IgD-negative memory B cell (primary cell): ENCODE results near the gene CASP12. TPM values are rescaled to one million over a fixed set of nuclear protein-coding genes. Genes with fewer than 3 reads are reported as not detected.
"Not testable (repeated sequence)": the region's sequence is repeated elsewhere in the genome, so short reads cannot be mapped to it uniquely, and the experiment has no call there.

Experiments
- H3K27ac Mint-ChIP-seq, 3 donors: one replicate each; pipeline ENCODE4 v1.8.0; 2020 to 2022; ENCODE audit warnings: mild to moderate bottlenecking in 3 of 3, mixed read lengths in 3 of 3, moderate library complexity in 1 of 3
- H3K27me3 Mint-ChIP-seq: one replicate; pipeline ENCODE4 v1.8.0; 2021; ENCODE audit warnings: mixed read lengths
- H3K36me3 Mint-ChIP-seq: one replicate; pipeline ENCODE4 v1.8.0; 2020; ENCODE audit warnings: mild to moderate bottlenecking, mixed read lengths
- H3K4me1 Mint-ChIP-seq, 3 donors: one replicate each; pipeline ENCODE4 v1.8.0; 2020 to 2022; ENCODE audit warnings: mixed read lengths in 3 of 3, mild to moderate bottlenecking in 1 of 3
- H3K4me3 Mint-ChIP-seq, 4 donors: one replicate each; pipeline ENCODE4 v1.8.0; 2020 to 2022; ENCODE audit warnings: mild to moderate bottlenecking in 4 of 4, mixed read lengths in 4 of 4, moderate library complexity in 3 of 4
- H3K9me3 Mint-ChIP-seq, 3 donors: one replicate each; pipeline ENCODE4 v1.8.0; 2020 to 2021; ENCODE audit warnings: mixed read lengths in 3 of 3, mild to moderate bottlenecking in 1 of 3
- polyA plus RNA-seq: library from polyadenylated mRNA; unstranded; fragments of 300-500 nt; fragmentation: Illumina TruSeq; gene quantifications from one replicate; pipeline ENCODE4 v1.2.3, GENCODE V29; 2021

CASP12 gene
- not detected for polyA plus RNA-seq

GRCh38 chr11:104897891-104898684, at the start of gene CASP12:
Gene CASP12 (minus strand): TSS chr11:104898460.
- Mint-ChIP-seq H3K27ac (peak within 1 kb of the TSS in 2 of 3 donors; percentile 63 to 86), H3K27me3 (no peaks in the 10 kb centered on the region), H3K4me3 (peak within 1 kb of the TSS; percentile 51 to 88 (median 74)), H3K36me3 (no peaks in the 10 kb centered on the region), H3K9me3 (peaks cover 0 to 3% (median 0%) of the 10 kb centered on the region in 3 donors), H3K4me1 (peaks cover 21 to 39% (median 29%) of the 10 kb centered on the region in 3 donors)

GRCh38 chr11:104946907-104947306, 48.6 kb upstream of the CASP12 start:
- H3K27me3 Mint-ChIP-seq, result no peaks in the 10 kb centered on the region
- peaks cover 5 to 15% (median 12%) of the 10 kb centered on the region in 3 donors for H3K4me1 Mint-ChIP-seq
- H3K9me3 Mint-ChIP-seq, result peaks cover 0 to 2% (median 0%) of the 10 kb centered on the region in 3 donors
- H3K36me3 Mint-ChIP-seq, result peaks cover 15% of the 10 kb centered on the region
- no peak overlapping the region for H3K27ac Mint-ChIP-seq
- no peak overlapping the region for H3K4me3 Mint-ChIP-seq

- peaks cover 0 to 2% (median 0%) of the 10 kb centered on the region in 3 donors for H3K9me3 Mint-ChIP-seq
- peaks cover 10% of the 10 kb centered on the region for H3K36me3 Mint-ChIP-seq
- no peak overlapping the region for H3K27ac Mint-ChIP-seq
- no peaks in the 10 kb centered on the region for H3K27me3 Mint-ChIP-seq
- no peak overlapping the region for H3K4me3 Mint-ChIP-seq
- H3K4me1 Mint-ChIP-seq, result peaks cover 8 to 19% (median 14%) of the 10 kb centered on the region in 3 donors
Measured at GRCh38 chr11:104944076-104944475, 45.8 kb upstream of the CASP12 start.

- H3K9me3 Mint-ChIP-seq, result peaks cover 0 to 2% (median 0%) of the 10 kb centered on the region in 3 donors
- peaks cover 8 to 19% (median 14%) of the 10 kb centered on the region in 3 donors for H3K4me1 Mint-ChIP-seq
- H3K36me3 Mint-ChIP-seq, result peaks cover 9% of the 10 kb centered on the region
- H3K27me3 Mint-ChIP-seq, result no peaks in the 10 kb centered on the region
- H3K4me3 Mint-ChIP-seq, result no peak overlapping the region
- no peak overlapping the region for H3K27ac Mint-ChIP-seq
Measured at GRCh38 chr11:104943561-104943960, 45.3 kb upstream of the CASP12 start.

GRCh38 chr11:104934594-104934993, 36.3 kb upstream of the CASP12 start:
- Mint-ChIP-seq H3K36me3 (peaks cover 8% of the 10 kb centered on the region), H3K27ac (peak overlapping the region; percentile 18 to 80 (median 59)), H3K4me3 (peak overlapping the region; percentile 15 to 80 (median 70)), H3K4me1 (peaks cover 49 to 61% (median 53%) of the 10 kb centered on the region in 3 donors), H3K9me3 (peaks cover 6 to 16% (median 10%) of the 10 kb centered on the region in 3 donors), H3K27me3 (no peaks in the 10 kb centered on the region)

- H3K27ac Mint-ChIP-seq, result peak overlapping the region in 1 of 3 donors; percentile 18
- not testable (repeated sequence) for H3K27me3 Mint-ChIP-seq, H3K36me3 Mint-ChIP-seq
- H3K4me3 Mint-ChIP-seq, result peak overlapping the region; percentile 15 to 80 (median 70)
- H3K9me3 Mint-ChIP-seq, result peaks cover 7 to 21% (median 10%) of the 10 kb centered on the region in 3 donors
- peaks cover 49 to 65% (median 54%) of the 10 kb centered on the region in 3 donors for H3K4me1 Mint-ChIP-seq
Measured at GRCh38 chr11:104934073-104934472, 35.8 kb upstream of the CASP12 start.

- Mint-ChIP-seq H3K4me1 (peaks cover 31 to 56% (median 45%) of the 10 kb centered on the region in 3 donors), H3K9me3 (peaks cover 8 to 28% (median 11%) of the 10 kb centered on the region in 3 donors), H3K36me3 (peaks cover 15% of the 10 kb centered on the region), H3K4me3 (no peak overlapping the region), H3K27me3 (no peaks in the 10 kb centered on the region), H3K27ac (no peak overlapping the region)
Measured at GRCh38 chr11:104928811-104929210, 30.6 kb upstream of the CASP12 start.

GRCh38 chr11:104926771-104927611, 28.7 kb upstream of the CASP12 start:
- no peak overlapping the region for H3K27ac Mint-ChIP-seq
- peaks cover 6 to 24% (median 11%) of the 10 kb centered on the region in 3 donors for H3K9me3 Mint-ChIP-seq
- no peaks in the 10 kb centered on the region for H3K27me3 Mint-ChIP-seq
- H3K4me3 Mint-ChIP-seq, result no peak overlapping the region
- H3K36me3 Mint-ChIP-seq, result peaks cover 20% of the 10 kb centered on the region
- H3K4me1 Mint-ChIP-seq, result peaks cover 28 to 52% (median 37%) of the 10 kb centered on the region in 3 donors

GRCh38 chr11:104925850-104926249, 27.6 kb upstream of the CASP12 start:
- H3K36me3 Mint-ChIP-seq, result peaks cover 20% of the 10 kb centered on the region
- no peak overlapping the region for H3K27ac Mint-ChIP-seq
- no peak overlapping the region for H3K4me3 Mint-ChIP-seq
- peaks cover 6 to 24% (median 11%) of the 10 kb centered on the region in 3 donors for H3K9me3 Mint-ChIP-seq
- H3K27me3 Mint-ChIP-seq, result no peaks in the 10 kb centered on the region
- H3K4me1 Mint-ChIP-seq, result peaks cover 23 to 52% (median 33%) of the 10 kb centered on the region in 3 donors

- peak overlapping the region; percentile 85 to 95 (median 88) for H3K4me3 Mint-ChIP-seq
- H3K27me3 Mint-ChIP-seq, result no peaks in the 10 kb centered on the region
- H3K9me3 Mint-ChIP-seq, result peaks cover 0 to 1% (median 0%) of the 10 kb centered on the region in 3 donors
- peak overlapping the region; percentile 19 to 97 (median 91) for H3K27ac Mint-ChIP-seq
- H3K4me1 Mint-ChIP-seq, result peaks cover 41 to 63% (median 54%) of the 10 kb centered on the region in 3 donors
- peaks cover 4% of the 10 kb centered on the region for H3K36me3 Mint-ChIP-seq
Measured at GRCh38 chr11:104918113-104918824, 20.0 kb upstream of the CASP12 start.

GRCh38 chr11:104917271-104918112, 19.2 kb upstream of the CASP12 start:
- Mint-ChIP-seq H3K27ac (peak overlapping the region; percentile 19 to 97 (median 91)), H3K4me3 (peak overlapping the region; percentile 85 to 95 (median 88)), H3K36me3 (no peaks in the 10 kb centered on the region), H3K4me1 (peaks cover 37 to 59% (median 53%) of the 10 kb centered on the region in 3 donors), H3K9me3 (peaks cover 0 to 1% (median 0%) of the 10 kb centered on the region in 3 donors), H3K27me3 (no peaks in the 10 kb centered on the region)

GRCh38 chr11:104916442-104916841, 18.2 kb upstream of the CASP12 start:
- Mint-ChIP-seq H3K36me3 (no peaks in the 10 kb centered on the region), H3K4me1 (peaks cover 28 to 48% (median 42%) of the 10 kb centered on the region in 3 donors), H3K4me3 (peak overlapping the region in 3 of 4 donors; percentile 79 to 85 (median 85)), H3K9me3 (peaks cover 0 to 1% (median 0%) of the 10 kb centered on the region in 3 donors), H3K27ac (no peak overlapping the region), H3K27me3 (no peaks in the 10 kb centered on the region)

GRCh38 chr11:104912102-104912501, 13.8 kb upstream of the CASP12 start:
- Mint-ChIP-seq H3K27ac (no peak overlapping the region), H3K9me3 (no peaks in the 10 kb centered on the region), H3K4me1 (peaks cover 12 to 25% (median 22%) of the 10 kb centered on the region in 3 donors), H3K4me3 (no peak overlapping the region), H3K27me3 (no peaks in the 10 kb centered on the region), H3K36me3 (no peaks in the 10 kb centered on the region)
